BE2C (cell line): ENCODE results near the gene RSBN1L.
"Not testable (repeated sequence)": the region's sequence is repeated elsewhere in the genome, so short reads cannot be mapped to it uniquely, and the experiment has no call there.

ENCODE experiments used
- DNase-seq: peaks from one replicate; pipeline ENCODE4 v3.0.0-alpha.2; 2020
- H3K27me3 ChIP-seq: fragments of 250-450 bp; sonication (Bioruptor Pico); 2 replicates; pipeline ENCODE4 v1.5.1; 2020; ENCODE audit warnings: mild to moderate bottlenecking
- H3K36me3 ChIP-seq: fragments of 250-450 bp; sonication (Bioruptor Pico); 2 replicates; pipeline ENCODE4 v1.5.1; 2020; ENCODE audit warnings: mild to moderate bottlenecking
- H3K4me1 ChIP-seq: fragments of 250-450 bp; sonication (Bioruptor Pico); 2 replicates; pipeline ENCODE4 v1.5.1; 2020
- H3K4me3 ChIP-seq: 2 replicates; pipeline ENCODE4 v1.5.1; 2011; ENCODE audit warnings: low read depth, low read length
- H3K9me3 ChIP-seq: fragments of 250-450 bp; sonication (Bioruptor Pico); 2 replicates; pipeline ENCODE4 v1.5.1; 2020
- CTCF ChIP-seq: IDR thresholded peaks from 2 replicates; pipeline ENCODE4 v1.5.1; 2012; ENCODE audit warnings: mild to moderate bottlenecking, low read depth, low read length

RSBN1L gene

GRCh38 chr7:77778535-77778934, 82.3 kb downstream of the RSBN1L start:
- H3K4me1 ChIP-seq, result no peaks in the 10 kb centered on the region; the same call in 1 of the 2 replicates
- no peaks in the 10 kb centered on the region for H3K27me3 ChIP-seq
- no peaks in the 10 kb centered on the region for H3K9me3 ChIP-seq
- H3K4me3 ChIP-seq, result no peak overlapping the region
- TF ChIP-seq CTCF, result no peak
- H3K36me3 ChIP-seq, result peaks cover 44% of the 10 kb centered on the region
- no peak for DNase-seq

- Histone ChIP-seq H3K9me3 (no peaks in the 10 kb centered on the region), H3K27me3 (no peaks in the 10 kb centered on the region), H3K36me3 (peaks cover 32% of the 10 kb centered on the region), H3K4me1 (no peaks in the 10 kb centered on the region), H3K4me3 (no peak overlapping the region)
- DNase-seq, result no peak
- no peak for TF ChIP-seq CTCF
Observed at GRCh38 chr7:77782383-77782782, 86.1 kb downstream of the RSBN1L start.

- no peak for TF ChIP-seq CTCF
- Histone ChIP-seq H3K9me3 (no peaks in the 10 kb centered on the region), H3K27me3 (no peaks in the 10 kb centered on the region), H3K4me1 (no peaks in the 10 kb centered on the region), H3K36me3 (peaks cover 29% of the 10 kb centered on the region), H3K4me3 (no peak overlapping the region)
- DNase-seq, result no peak
Observed at GRCh38 chr7:77783111-77783510, 86.9 kb downstream of the RSBN1L start.

GRCh38 chr7:77783545-77783944, 87.3 kb downstream of the RSBN1L start:
- no peak for DNase-seq

GRCh38 chr7:77784426-77784825, 88.2 kb downstream of the RSBN1L start:
- not testable (repeated sequence) for H3K4me1 ChIP-seq, DNase-seq, H3K4me3 ChIP-seq, H3K27me3 ChIP-seq, H3K9me3 ChIP-seq
- H3K36me3 ChIP-seq, result peaks cover 19% of the 10 kb centered on the region

More at GRCh38 chr7:77783545-77783944, 87.3 kb downstream of the RSBN1L start:
- H3K9me3 ChIP-seq, result no peaks in the 10 kb centered on the region
- no peak overlapping the region for H3K4me3 ChIP-seq
- no peak for TF ChIP-seq CTCF
- H3K36me3 ChIP-seq, result peaks cover 25% of the 10 kb centered on the region
- H3K27me3 ChIP-seq, result no peaks in the 10 kb centered on the region
- no peaks in the 10 kb centered on the region for H3K4me1 ChIP-seq

GRCh38 chr7:77786018-77786417, 89.8 kb downstream of the RSBN1L start:
- Histone ChIP-seq H3K9me3 (no peaks in the 10 kb centered on the region), H3K4me3 (no peak overlapping the region), H3K36me3 (peaks cover 10% of the 10 kb centered on the region), H3K27me3 (no peaks in the 10 kb centered on the region), H3K4me1 (no peaks in the 10 kb centered on the region)
- DNase-seq, result no peak
- no peak for TF ChIP-seq CTCF

- H3K27me3 ChIP-seq, result no peaks in the 10 kb centered on the region
Observed at GRCh38 chr7:77786741-77787140, 90.5 kb downstream of the RSBN1L start.

More at GRCh38 chr7:77786741-77787140, 90.5 kb downstream of the RSBN1L start:
- Histone ChIP-seq H3K9me3 (no peaks in the 10 kb centered on the region), H3K36me3 (peaks cover 10% of the 10 kb centered on the region), H3K4me3 (no peak overlapping the region), H3K4me1 (no peaks in the 10 kb centered on the region)
- no peak for TF ChIP-seq CTCF
- DNase-seq, result no peak
